ENCODE measurements around the gene GADD45A.
"Not testable (repeated sequence)": the region's sequence is repeated elsewhere in the genome, so short reads cannot be mapped to it uniquely, and the experiment has no call there.

GADD45A gene

GRCh38 chr1:67665307-67665706 lies 19.7 kb upstream of the GADD45A start:
- DNase-seq (ENCODE audit: low read depth); H3K4me3 ChIP-seq (ENCODE audit: low read depth, low read length): not testable (repeated sequence)

- DNase-seq (ENCODE audit: low read depth), result no peak
- H3K4me3 ChIP-seq (ENCODE audit: low read depth, low read length), result no peak overlapping the region
Observed at GRCh38 chr1:67666636-67667035, 18.4 kb upstream of the GADD45A start.

GRCh38 chr1:67668660-67669059 lies 16.3 kb upstream of the GADD45A start:
- no peak for DNase-seq (ENCODE audit: low read depth)
- H3K4me3 ChIP-seq (ENCODE audit: low read depth, low read length), result no peak overlapping the region

- no peak for DNase-seq (ENCODE audit: low read depth)
- H3K4me3 ChIP-seq (ENCODE audit: low read depth, low read length), result no peak overlapping the region
Observed at GRCh38 chr1:67672260-67672803, 12.7 kb upstream of the GADD45A start.

GRCh38 chr1:67673468-67674201 lies 11.4 kb upstream of the GADD45A start:
- DNase-seq (ENCODE audit: low read depth), result no peak
- H3K4me3 ChIP-seq (ENCODE audit: low read depth, low read length), result no peak overlapping the region

- peak; percentile 68 for DNase-seq (ENCODE audit: low read depth)
- no peak overlapping the region for H3K4me3 ChIP-seq (ENCODE audit: low read depth, low read length)
Observed at GRCh38 chr1:67674260-67675011, 10.6 kb upstream of the GADD45A start.

- H3K4me3 ChIP-seq (ENCODE audit: low read depth, low read length), result no peak overlapping the region
- peak; percentile 31 for DNase-seq (ENCODE audit: low read depth)
Observed at GRCh38 chr1:67675800-67676199, 9.2 kb upstream of the GADD45A start.

GRCh38 chr1:67676287-67676686 lies 8.7 kb upstream of the GADD45A start:
- DNase-seq (ENCODE audit: low read depth), result no peak
- no peak overlapping the region for H3K4me3 ChIP-seq (ENCODE audit: low read depth, low read length)

- no peak overlapping the region for H3K4me3 ChIP-seq (ENCODE audit: low read depth, low read length)
- DNase-seq (ENCODE audit: low read depth), result no peak
Observed at GRCh38 chr1:67676946-67677345, 8.1 kb upstream of the GADD45A start.

- no peak overlapping the region for H3K4me3 ChIP-seq (ENCODE audit: low read depth, low read length)
- DNase-seq (ENCODE audit: low read depth), result no peak
Observed at GRCh38 chr1:67677408-67677807, 7.6 kb upstream of the GADD45A start.

GRCh38 chr1:67677930-67678329 lies 7.1 kb upstream of the GADD45A start:
- no peak overlapping the region for H3K4me3 ChIP-seq (ENCODE audit: low read depth, low read length)
- DNase-seq (ENCODE audit: low read depth), result no peak

GRCh38 chr1:67679691-67680090 lies 5.3 kb upstream of the GADD45A start:
- no peak overlapping the region for H3K4me3 ChIP-seq (ENCODE audit: low read depth, low read length)
- DNase-seq (ENCODE audit: low read depth), result no peak

- DNase-seq (ENCODE audit: low read depth), result no peak
- H3K4me3 ChIP-seq (ENCODE audit: low read depth, low read length), result no peak overlapping the region
Observed at GRCh38 chr1:67680486-67680885, 4.5 kb upstream of the GADD45A start.

- DNase-seq (ENCODE audit: low read depth), result no peak
- H3K4me3 ChIP-seq (ENCODE audit: low read depth, low read length), result no peak overlapping the region
Observed at GRCh38 chr1:67682659-67683197, 2.3 kb upstream of the GADD45A start.

- peak; percentile 48 for DNase-seq (ENCODE audit: low read depth)
- H3K4me3 ChIP-seq (ENCODE audit: low read depth, low read length), result peak overlapping the region; percentile 5
Observed at GRCh38 chr1:67683316-67683715, 1.7 kb upstream of the GADD45A start.

- no peak for DNase-seq (ENCODE audit: low read depth)
- peak overlapping the region; percentile 40 for H3K4me3 ChIP-seq (ENCODE audit: low read depth, low read length)
Observed at GRCh38 chr1:67683766-67684525, 1.1 kb upstream of the GADD45A start.

GRCh38 chr1:67684526-67685066 lies 405 bp upstream of the GADD45A start:
- no peak for DNase-seq (ENCODE audit: low read depth)
- H3K4me3 ChIP-seq (ENCODE audit: low read depth, low read length), result peak overlapping the region; percentile 40

- peak overlapping the region; percentile 99 for H3K4me3 ChIP-seq (ENCODE audit: low read depth, low read length)
- no peak for DNase-seq (ENCODE audit: low read depth)
Observed at GRCh38 chr1:67685558-67686266, 711 bp downstream of the GADD45A start.

Data from skeletal muscle cell (primary cell).